ENCODE measurements around the gene CCDC87.

DNA sequence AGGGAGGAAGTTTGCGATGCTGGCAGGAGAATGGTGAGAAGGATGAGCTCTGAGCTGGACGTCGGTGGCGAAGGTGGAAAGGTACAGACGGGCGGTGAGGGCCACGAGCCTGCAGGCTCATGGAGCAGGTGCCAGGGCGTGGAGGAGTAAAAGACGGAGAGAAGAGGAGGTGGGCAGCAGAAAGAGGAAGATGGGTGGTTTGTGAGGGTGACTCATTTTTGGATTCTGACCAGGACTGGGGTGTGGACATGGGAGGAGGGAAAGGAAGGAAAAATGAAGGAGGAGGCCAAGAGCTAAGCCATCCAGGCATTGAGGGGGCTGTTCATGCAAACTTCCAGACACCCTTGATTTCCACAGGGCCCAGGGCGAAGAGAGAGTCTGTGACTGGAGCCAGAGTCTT is 50.5 kb downstream of the CCDC87 start:
- no peak for TF ChIP-seq POLR2A (IDR thresholded peaks at IDR 0.05; ENCODE audit: low read depth, low read length)
- TF ChIP-seq POLR2AphosphoS5 (IDR thresholded peaks at IDR 0.05; ENCODE audit: low read depth, low read length) = no peak
- no peak for TF ChIP-seq TAF1 (IDR thresholded peaks at IDR 0.05; ENCODE audit: borderline replicate concordance, low read depth, low read length)

Data from GM12892 (cell line).